Mammary epithelial cell (primary cell): ENCODE measurements around the gene ATP2B2.

ENCODE experiments used
- CTCF ChIP-seq, 2 donors: IDR thresholded peaks in 1 of 2; conservative IDR thresholded peaks in 1 of 2; 2 replicates each; pipeline ENCODE4 v1.5.1; 2011 to 2012; ENCODE audit warnings: inconsistent platforms in 2 of 2, low read length in 2 of 2, mild to moderate bottlenecking in 2 of 2, control low read depth in 1 of 2, low read depth in 1 of 2; ENCODE audit not compliant: insufficient read depth in 1 of 2; ENCODE audit errors: extremely low read depth in 1 of 2
- EZH2 ChIP-seq: IDR thresholded peaks from 2 replicates; pipeline ENCODE4 v1.6.1; 2012; ENCODE audit warnings: low read length, inconsistent platforms, borderline replicate concordance

- TF ChIP-seq EZH2 = no peak
- no peak for TF ChIP-seq CTCF (conservative IDR thresholded peaks at IDR 0.05 in 1 of 2, IDR thresholded peaks at IDR 0.05 in 1 of 2; ENCODE audit: extremely low read depth in 1 of 2, insufficient read depth in 1 of 2, low read depth in 1 of 2, low read length in 2 of 2)
Measured at GRCh38 chr3:10392906-10393461, 112.4 kb downstream of the ATP2B2 start.
